ENCODE data around the gene FBXL13.
"Not testable (repeated sequence)": the region's sequence is repeated elsewhere in the genome, so short reads cannot be mapped to it uniquely, and the experiment has no call there.

The FBXL13 gene

DNA sequence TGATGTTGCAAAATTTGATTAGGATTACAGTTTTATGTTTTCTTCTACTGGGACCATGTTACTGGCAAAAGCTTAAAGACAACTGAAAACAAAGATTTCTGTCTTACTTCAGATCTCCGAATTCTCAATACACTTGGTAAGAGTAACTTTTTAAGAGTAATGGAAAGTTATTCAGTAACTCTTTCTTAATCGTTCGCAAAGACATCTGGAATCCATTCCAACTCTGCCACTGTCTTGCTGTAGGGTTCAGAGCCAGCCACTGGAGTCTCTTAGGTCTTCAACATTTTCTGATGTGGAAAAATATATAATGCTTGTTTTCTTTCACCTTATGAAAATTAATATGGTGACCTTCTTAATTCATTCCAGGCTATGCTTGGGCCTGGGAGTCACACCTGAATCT is 295.9 kb downstream of the FBXL13 start:
- in situ Hi-C loops (cut with HindIII; ENCODE audit: low sequenced_read_pairs): not testable (repeated sequence)

DNA sequence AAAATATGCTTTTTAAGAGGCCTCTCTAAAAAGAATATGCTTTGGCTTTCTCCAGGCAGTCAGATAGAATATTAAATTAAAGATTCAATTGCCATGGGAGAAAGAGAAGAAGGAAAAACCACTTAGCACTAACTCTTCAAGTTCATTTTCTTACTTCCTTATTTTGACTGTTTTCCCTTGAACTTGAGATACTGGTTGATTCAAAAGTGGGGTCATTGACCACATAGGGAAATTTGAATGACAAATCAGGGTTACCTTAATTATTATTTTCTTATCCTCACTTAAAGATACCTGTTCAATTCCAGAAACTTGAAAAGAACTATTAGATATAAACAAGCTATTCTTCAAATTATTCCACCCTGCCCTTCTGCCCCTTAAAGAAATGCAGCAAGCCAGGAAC is 298.4 kb downstream of the FBXL13 start:
- in situ Hi-C loops (cut with HindIII; ENCODE audit: low sequenced_read_pairs): not testable (repeated sequence)

DNA sequence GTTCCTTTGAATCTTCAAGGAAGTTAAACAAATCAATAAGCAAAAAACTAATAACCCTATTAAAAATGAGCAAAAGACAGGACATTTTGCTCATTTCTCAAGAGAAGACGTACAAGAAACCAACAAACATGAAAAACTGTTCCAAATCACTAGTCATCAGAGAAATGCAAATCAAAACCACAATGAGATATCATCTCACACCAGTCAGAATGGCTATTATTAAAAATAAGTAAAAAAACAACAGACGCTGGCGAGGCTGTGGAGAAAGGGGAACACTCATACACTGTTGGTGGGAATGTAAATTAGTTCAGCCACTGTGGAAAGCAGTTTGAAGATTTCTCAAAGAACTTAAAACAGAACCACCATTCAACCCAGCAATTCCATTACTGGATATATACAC is 304.1 kb downstream of the FBXL13 start:
- in situ Hi-C loops (cut with HindIII; ENCODE audit: low sequenced_read_pairs): not testable (repeated sequence)

DNA sequence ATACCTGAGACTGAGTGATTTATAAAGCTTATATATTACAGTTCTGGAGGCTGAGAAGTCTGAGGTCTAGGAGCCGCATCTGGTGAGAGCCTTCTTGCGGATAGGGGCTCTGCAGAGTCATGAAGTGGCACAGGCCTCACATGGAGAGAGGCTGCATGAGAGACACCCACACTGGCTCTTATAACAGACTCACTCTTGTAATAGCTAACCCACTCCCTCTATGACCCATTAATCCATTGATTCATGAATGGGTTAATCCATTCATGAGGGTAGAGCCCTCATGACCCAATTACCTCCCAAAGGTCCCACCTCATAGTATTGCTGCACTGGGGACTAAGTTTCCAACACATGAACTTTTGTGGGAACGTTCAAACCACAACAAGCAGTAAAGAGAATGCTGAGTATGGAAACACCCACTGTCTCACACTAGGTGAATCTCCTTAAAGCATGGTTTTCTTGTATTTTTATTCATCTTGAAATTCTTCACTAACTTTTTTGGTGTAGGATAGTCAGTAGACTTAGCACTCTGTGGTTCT is 304.9 kb downstream of the FBXL13 start:
- in situ Hi-C loops (cut with HindIII; ENCODE audit: low sequenced_read_pairs): not testable (repeated sequence)

DNA sequence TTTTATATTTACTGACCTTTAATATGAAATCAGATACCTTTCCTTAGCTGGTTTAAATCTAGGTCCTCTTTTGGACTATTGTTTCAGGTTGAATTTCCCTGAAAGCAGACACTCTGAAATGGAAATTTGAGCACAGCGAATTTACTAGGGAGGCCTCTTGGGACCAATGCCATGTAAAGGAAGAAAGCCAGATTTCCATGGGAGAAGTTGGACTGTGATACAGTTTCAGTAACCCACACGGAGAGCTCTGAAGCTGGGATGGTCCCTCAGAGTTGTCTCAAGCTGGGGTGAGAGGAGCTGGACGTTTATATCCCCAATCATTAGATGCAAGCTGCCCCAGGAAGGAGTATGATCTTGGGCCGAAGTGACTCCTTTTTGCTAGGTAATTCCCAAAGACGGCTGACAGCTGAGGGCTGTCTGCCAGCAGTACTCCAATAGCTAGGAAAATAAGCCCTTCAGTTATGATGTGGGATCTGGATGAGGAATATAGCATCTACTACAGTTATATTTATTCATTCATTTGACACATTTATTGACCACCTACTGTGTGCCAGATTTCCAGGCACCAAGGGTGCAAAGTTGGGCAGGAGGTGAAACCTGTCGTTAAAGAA is 311.2 kb downstream of the FBXL13 start:
- in situ Hi-C loops (cut with HindIII; ENCODE audit: low sequenced_read_pairs): not testable (repeated sequence)

Measured in endothelial cell of hepatic sinusoid (primary cell).